Heart right ventricle (tissue), 16 donors: ENCODE measurements around the gene XPO1. TPM values are rescaled to one million over a fixed set of nuclear protein-coding genes. Genes with fewer than 3 reads are reported as not detected.
"Not testable (repeated sequence)": the region's sequence is repeated elsewhere in the genome, so short reads cannot be mapped to it uniquely, and the experiment has no call there.

Experiments used
- ATAC-seq, 8 donors: fragments of 200-7000 bp; cut with Tn5 transposase; one replicate each; pipeline ENCODE4 v1.9.1; 2020; ENCODE audit warnings: mild to moderate bottlenecking in 8 of 8, moderate library complexity in 8 of 8, moderate number of reproducible peaks in 1 of 8
- DNase-seq, 2 donors: peaks; one replicate each; pipeline ENCODE4 v3.0.0-alpha.2; 2020
- H3K27ac ChIP-seq, 10 donors: fragments of 200-600 bp; sonication (generic) in 2 of 10; one replicate each; pipeline versions ENCODE4 v1.5.0 to v1.8.0; 2020 to 2022; ENCODE audit warnings: mild to moderate bottlenecking in 3 of 10
- H3K27me3 ChIP-seq, 7 donors: fragments of 200-600 bp; one replicate each; pipeline ENCODE4 v1.8.0; 2021 to 2022; ENCODE audit warnings: mild to moderate bottlenecking in 2 of 7
- H3K36me3 ChIP-seq, 9 donors: fragments of 200-600 bp; sonication (generic) in 1 of 9; one replicate each; pipeline versions ENCODE4 v1.5.0 to v1.8.0; 2020 to 2022; ENCODE audit warnings: mild to moderate bottlenecking in 2 of 9
- H3K4me1 ChIP-seq, 9 donors: fragments of 200-600 bp; sonication (generic) in 1 of 9; one replicate each; pipeline versions ENCODE4 v1.5.0 to v1.8.0; 2020 to 2022; ENCODE audit warnings: mild to moderate bottlenecking in 4 of 9
- H3K4me3 ChIP-seq, 10 donors: fragments of 200-600 bp; sonication (generic) in 2 of 10; one replicate each; pipeline versions ENCODE4 v1.5.0 to v1.8.0; 2020 to 2022; ENCODE audit warnings: mild to moderate bottlenecking in 7 of 10, moderate library complexity in 2 of 10
- H3K9me3 ChIP-seq, 11 donors: fragments of 200-600 bp in 10 of 11; sonication (generic) in 2 of 11; one replicate each; pipeline versions ENCODE4 v1.5.0 to v1.8.0; 2013 to 2022; ENCODE audit warnings: mild to moderate bottlenecking in 2 of 11, control low read depth in 1 of 11, moderate library complexity in 1 of 11
- CTCF ChIP-seq, 9 donors: fragments of 200-600 bp; sonication (generic) in 2 of 9; IDR thresholded peaks; one replicate each; pipeline versions ENCODE4 v1.5.0 to v1.8.0; 2021 to 2022; ENCODE audit warnings: antibody characterized with exemption in 9 of 9, mild to moderate bottlenecking in 5 of 9, moderate library complexity in 1 of 9
- WGBS, 2 donors: extraction: QIAGEN DNeasy Blood & Tissue Kit; methylation state at CpG; one replicate each; pipeline ENCODE4 v1.1.7; 2013; ENCODE audit warnings: inconsistent platforms in 1 of 2; 5-methylcytosine and 5-hydroxymethylcytosine counted together
- intact Hi-C, 10 donors: fragments of 100-400 bp; cut with DNase I; formaldehyde crosslinking; loops; one replicate each; pipeline versions ENCODE4 v1.11.1 to v1.14.2; 2022
- long read RNA-seq, 3 donors: library from polyadenylated mRNA; unstranded; transcript quantifications; one replicate each; pipeline ENCODE4 v2.0.0, GENCODE V29; 2020 to 2021
- polyA plus RNA-seq, 2 donors: library from polyadenylated mRNA; stranded (reverse); fragments of 200-250 nt; gene quantifications; one replicate each; pipeline ENCODE4 v1.2.3, GENCODE V29; 2013
- total RNA-seq, 10 donors: library from RNA; stranded (reverse); fragmentation: NEBNext Ultra II Directional in 3 of 10; extraction: Animal tissue kit (Norgen Biotek cat#: 25700) in 3 of 10; gene quantifications; one replicate each; pipeline versions ENCODE4 v1.2.1 to v1.2.4, GENCODE V29; 2021 to 2023
- donor health status: Arrhythmogenic right ventricular cardiomyopathy.
- donor health status: ischemic (EF 13 %, LVEDD 7.1; RV severe dilation, severe dysfunction).
- donor health status: healthy with polysubstance abuse.
- donor health status: DM: no; HTN: yes; CAD: no.
- donor health status: DM: no; HTN: no; CAD: no.
- donor health status: ischemic (EF 25% LVEDD 6.9; RV normal size, moderate dysfunction).
- donor health status: ischemic (EF 25% LVEDD 5.7; RV mildly dilated, moderate dysfunction).
- donor health status: healthy.
- donor health status: DM: yes; HTN: yes; CAD: no.
- donor health status: Ischemic cardiomyopathy.
- donor health status: ischemic (EF 35%, LVEDD 5.7; RV mildly dilated, moderate dysfunction).
- donor health status: nonischemic (EF 11% LVEDD 7.7; RV severe dilation, severe dysfunction).
- donor health status: DM: yes; HTN: yes; CAD: no.
- donor health status: PGD.
- donor health status: ischemic (EF 29% LVEDD 5.4; RV normal size, mild dysfunction).
- donor health status: nonischemic (EF 23%, LVEDD 6.1; RV moderate dilation, normal function).

The XPO1 gene
- total RNA-seq (10 to 100 TPM; 50.0 to 77.3 (median 67.9) TPM), polyA plus RNA-seq (10 to 100 TPM; 49.2 to 66.2 TPM)
- long read RNA-seq, donor 1, full-length matches to known transcripts = 86 of 117 reads
- long read RNA-seq, donor 1, partial matches to known transcripts = 8 of 117 reads
- long read RNA-seq, donor 1, other reads (novel, unspliced or antisense) = 23 of 117 reads
- long read RNA-seq, donor 2, full-length matches to known transcripts = 105 of 142 reads
- long read RNA-seq, donor 2, partial matches to known transcripts = 8 of 142 reads
- long read RNA-seq, donor 2, other reads (novel, unspliced or antisense) = 29 of 142 reads
- long read RNA-seq, donor 3, full-length matches to known transcripts = 58 of 98 reads
- long read RNA-seq, donor 3, partial matches to known transcripts = 28 of 98 reads
- long read RNA-seq, donor 3, other reads (novel, unspliced or antisense) = 12 of 98 reads

- 0% methylated on average over 58 to 65 of the region's 65 CpGs for WGBS, 2 donors
- TF ChIP-seq CTCF (IDR thresholded peaks at IDR 0.05) = peak in 1 of 9 donors; percentile 6
- peak within 1 kb of the TSS; percentile 85 to 99 (median 94) for H3K27ac ChIP-seq
- H3K36me3 ChIP-seq = peaks cover 0 to 7% (median 0%) of the 10 kb centered on the region in 9 donors
- H3K4me1 ChIP-seq = peaks cover 0 to 36% (median 32%) of the 10 kb centered on the region in 9 donors
- ATAC-seq = peak; percentile 93 to 98 (median 95)
- peak within 1 kb of the TSS; percentile 58 to 81 (median 72) for H3K4me3 ChIP-seq
- intact Hi-C loops = loop anchor here in 8 of 10 donors (2.0 to 10.0 kb wide), 11 partner anchors 64 to 656 kb away; partner anchors contain the start of genes USP34 (in 5 of the 8), FAM161A (in 2 of the 8) and B3GNT2 (in 1 of the 8)
- DNase-seq = peak; percentile 99 to 100
- H3K27me3 ChIP-seq = no peaks in the 10 kb centered on the region
- no peaks in the 10 kb centered on the region for H3K9me3 ChIP-seq
These were observed at the start of gene XPO1 for GRCh38 chr2:61538200-61538919. XPO1 (minus strand) TSS chr2:61538356; CDS start chr2:61533897, 4,459 bp downstream.

GRCh38 chr2:61586928-61587327 lies 48.8 kb upstream of the XPO1 start:
- H3K27me3 ChIP-seq, H3K9me3 ChIP-seq, H3K27ac ChIP-seq, H3K36me3 ChIP-seq, intact Hi-C loops, DNase-seq, H3K4me3 ChIP-seq, ATAC-seq: not testable (repeated sequence)
- WGBS, 2 donors = 93 to 95% methylated on average over 5 of the region's 5 CpGs
- peaks cover 0 to 11% (median 3%) of the 10 kb centered on the region in 9 donors for H3K4me1 ChIP-seq

- intact Hi-C loops = no loop called here
- no peaks in the 10 kb centered on the region for H3K36me3 ChIP-seq
- no peak for TF ChIP-seq CTCF (IDR thresholded peaks at IDR 0.05)
- WGBS, 2 donors = 39 to 57% methylated on average over 3 of the region's 3 CpGs
- H3K27ac ChIP-seq = peak overlapping the region in 6 of 10 donors; percentile 51 to 79 (median 72)
- peak in 1 of 2 donors; percentile 33 for DNase-seq
- H3K4me3 ChIP-seq = no peak overlapping the region
- peak; percentile 51 to 92 (median 82) for ATAC-seq
- peaks cover 0 to 11% (median 3%) of the 10 kb centered on the region in 9 donors for H3K4me1 ChIP-seq
- H3K9me3 ChIP-seq = no peaks in the 10 kb centered on the region
- H3K27me3 ChIP-seq = no peaks in the 10 kb centered on the region
These were observed 47.2 kb upstream of the XPO1 start for GRCh38 chr2:61585383-61585782.

- ATAC-seq = not testable (repeated sequence)
These were observed 46.2 kb upstream of the XPO1 start for GRCh38 chr2:61584368-61584767.

GRCh38 chr2:61582165-61582564 lies 44.0 kb upstream of the XPO1 start:
- no peaks in the 10 kb centered on the region for H3K27me3 ChIP-seq
- no peak for DNase-seq
- no peak for TF ChIP-seq CTCF (IDR thresholded peaks at IDR 0.05)
- WGBS, 2 donors = 73 to 74% methylated on average over 3 of the region's 3 CpGs
- intact Hi-C loops = no loop called here
- H3K9me3 ChIP-seq = no peaks in the 10 kb centered on the region
- H3K4me1 ChIP-seq = peaks cover 0 to 11% (median 3%) of the 10 kb centered on the region in 9 donors
- H3K27ac ChIP-seq = no peak overlapping the region
- no peaks in the 10 kb centered on the region for H3K36me3 ChIP-seq
- no peak overlapping the region for H3K4me3 ChIP-seq
- no peak for ATAC-seq

More at GRCh38 chr2:61584368-61584767, 46.2 kb upstream of the XPO1 start:
- DNase-seq, H3K36me3 ChIP-seq, H3K4me3 ChIP-seq, H3K9me3 ChIP-seq, intact Hi-C loops, H3K27ac ChIP-seq, H3K27me3 ChIP-seq: not testable (repeated sequence)
- peaks cover 0 to 11% (median 3%) of the 10 kb centered on the region in 9 donors for H3K4me1 ChIP-seq
- 94 to 97% methylated on average over 9 of the region's 9 CpGs for WGBS, 2 donors
